SU-DHL-6 (cell line): ENCODE results near the gene SMPD3.

Experiments used
- H2AFZ ChIP-seq: fragments of 200-600 bp; sonication (generic); 2 replicates; pipeline ENCODE4 v1.6.1; 2014; ENCODE audit warnings: low read depth, mild to moderate bottlenecking, moderate library complexity, mixed read lengths, antibody characterized with exemption, low read length; ENCODE audit not compliant: severe bottlenecking
- H3F3A ChIP-seq: fragments of 200-600 bp; shearing (Covaris generic); 2 replicates; pipeline ENCODE4 v1.6.0; 2016; ENCODE audit warnings: antibody characterized with exemption, mild to moderate bottlenecking; ENCODE audit not compliant: insufficient read depth
- H3K27ac ChIP-seq: fragments of 200-600 bp; sonication (generic); 2 replicates; pipeline ENCODE4 v1.5.1; 2016; ENCODE audit warnings: low read depth, mild to moderate bottlenecking, low read length, moderate library complexity, mixed read lengths
- H3K27me3 ChIP-seq: fragments of 200-600 bp; sonication (generic), shearing (Covaris generic); 2 replicates; pipeline ENCODE4 v1.6.0; 2014; ENCODE audit warnings: mild to moderate bottlenecking, low read length
- H3K36me3 ChIP-seq: fragments of 200-600 bp; sonication (generic); 2 replicates; pipeline ENCODE4 v1.6.1; 2014; ENCODE audit warnings: mild to moderate bottlenecking, low read length, mixed read lengths
- H3K4me2 ChIP-seq: fragments of 300-600, 200-600 bp; shearing (Covaris generic), sonication (generic); 2 replicates; pipeline ENCODE4 v1.6.0; 2014; ENCODE audit warnings: low read length, low read depth, mild to moderate bottlenecking; ENCODE audit not compliant: poor library complexity, severe bottlenecking
- H3K4me3 ChIP-seq: fragments of 200-600 bp; sonication (generic); 2 replicates; pipeline ENCODE4 v1.5.1; 2014; ENCODE audit warnings: antibody characterized with exemption, low read length, mild to moderate bottlenecking, mixed read lengths; ENCODE audit not compliant: insufficient read depth, poor library complexity, severe bottlenecking
- H3K79me2 ChIP-seq: fragments of 200-600 bp; sonication (generic); 2 replicates; pipeline ENCODE4 v1.6.1; 2014; ENCODE audit warnings: mild to moderate bottlenecking, low read length, moderate library complexity; ENCODE audit not compliant: insufficient read depth
- H3K9ac ChIP-seq: fragments of 200-600 bp; sonication (generic); 2 replicates; pipeline ENCODE4 v1.7.0; 2014; ENCODE audit warnings: mild to moderate bottlenecking, low read length
- H3K9me2 ChIP-seq: fragments of 200-600 bp; sonication (generic); replicated peaks from 2 replicates; pipeline ENCODE4 v1.6.1; 2014; ENCODE audit warnings: low read length; ENCODE audit not compliant: insufficient read depth
- H3K9me3 ChIP-seq: fragments of 200-600 bp; sonication (generic); 2 replicates; pipeline ENCODE4 v1.6.1; 2014; ENCODE audit warnings: low read length, mixed read lengths; ENCODE audit not compliant: insufficient read depth
- H4K20me1 ChIP-seq: fragments of 200-600 bp; sonication (generic); 2 replicates; pipeline ENCODE4 v1.6.1; 2014; ENCODE audit warnings: low read depth, mild to moderate bottlenecking, antibody characterized with exemption, low read length, moderate library complexity, mixed read lengths
- CTCF ChIP-seq: fragments of 200-600 bp; sonication (generic); IDR thresholded peaks from one replicate; pipeline ENCODE4 v1.5.1; 2017; ENCODE audit warnings: antibody characterized with exemption, mild to moderate bottlenecking, low read length, moderate library complexity; ENCODE audit not compliant: insufficient read depth, poor library complexity, severe bottlenecking
- EZH2phosphoT487 ChIP-seq: fragments of 200-600 bp; sonication (generic), shearing (Covaris generic); conservative IDR thresholded peaks from 2 replicates; pipeline ENCODE4 v1.6.1; 2018; ENCODE audit warnings: mild to moderate bottlenecking, antibody characterized with exemption, low read length, moderate library complexity, mixed read lengths

The SMPD3 gene

DNA sequence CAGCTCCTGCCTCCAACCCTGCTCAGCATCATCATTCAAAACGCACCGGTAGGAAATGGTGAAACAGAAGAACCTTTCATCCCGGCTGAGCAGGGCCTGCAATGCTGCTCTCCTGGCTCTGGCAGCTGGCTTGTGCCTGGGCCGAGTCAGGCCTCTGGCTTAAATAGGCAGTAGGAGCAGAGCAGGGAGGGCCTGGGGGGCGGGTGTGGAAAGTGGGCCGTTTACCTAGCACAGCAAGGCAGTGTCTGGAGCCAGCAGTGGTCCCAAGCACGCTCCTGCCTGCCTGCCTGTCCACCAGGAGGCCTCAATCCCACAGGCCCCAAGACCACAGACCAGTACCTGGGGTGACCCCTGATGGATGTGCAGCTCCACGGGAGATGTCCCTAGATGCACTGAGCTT lies 59.3 kb downstream of the SMPD3 start:
- Histone ChIP-seq H3K9me2 (no peaks in the 10 kb centered on the region), H3K9me3 (no peaks in the 10 kb centered on the region), H3K9ac (no peak overlapping the region), H3K4me3 (no peak overlapping the region), H3F3A (no peaks in the 10 kb centered on the region), H2AFZ (no peak overlapping the region), H3K79me2 (no peaks in the 10 kb centered on the region), H3K36me3 (no peaks in the 10 kb centered on the region), H3K4me2 (no peak overlapping the region), H4K20me1 (no peaks in the 10 kb centered on the region), H3K27ac (no peak overlapping the region), H3K27me3 (no peaks in the 10 kb centered on the region)
- TF ChIP-seq CTCF, result no peak
- TF ChIP-seq EZH2phosphoT487, result no peak

DNA sequence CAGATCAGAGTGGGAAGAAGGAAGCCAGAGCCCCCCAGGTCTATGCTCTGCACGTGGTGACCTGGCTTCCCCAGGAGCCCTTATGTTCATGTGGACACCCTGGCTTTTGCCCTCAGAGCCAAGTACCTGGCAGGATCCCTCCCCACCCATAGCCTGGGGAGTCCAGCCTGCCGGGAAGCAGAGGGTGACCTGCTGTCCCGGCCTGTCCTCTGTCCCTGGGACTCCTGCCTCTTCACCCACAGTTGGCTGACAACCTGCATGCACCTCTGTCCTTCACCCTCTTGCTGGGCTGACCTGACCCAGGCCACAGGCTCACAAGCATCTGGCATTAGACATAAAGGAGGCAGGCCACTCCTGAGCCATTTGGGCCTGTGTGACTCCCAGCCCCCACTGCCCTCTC lies 60.2 kb downstream of the SMPD3 start:
- Histone ChIP-seq H4K20me1 (no peaks in the 10 kb centered on the region), H3K27me3 (no peaks in the 10 kb centered on the region), H2AFZ (no peak overlapping the region), H3K9me3 (no peaks in the 10 kb centered on the region), H3K27ac (no peak overlapping the region), H3K4me3 (no peak overlapping the region), H3K36me3 (no peaks in the 10 kb centered on the region), H3K9me2 (no peaks in the 10 kb centered on the region), H3K9ac (no peak overlapping the region), H3K79me2 (no peaks in the 10 kb centered on the region), H3K4me2 (no peak overlapping the region), H3F3A (no peaks in the 10 kb centered on the region)
- TF ChIP-seq CTCF (no peak), EZH2phosphoT487 (no peak)

- Histone ChIP-seq H3K9me2 (no peaks in the 10 kb centered on the region), H3K4me2 (no peak overlapping the region), H3K4me3 (no peak overlapping the region), H4K20me1 (no peaks in the 10 kb centered on the region), H3K36me3 (no peaks in the 10 kb centered on the region), H3K27me3 (no peaks in the 10 kb centered on the region), H3K79me2 (no peaks in the 10 kb centered on the region), H3K27ac (no peak overlapping the region), H2AFZ (no peak overlapping the region), H3F3A (no peaks in the 10 kb centered on the region), H3K9me3 (no peaks in the 10 kb centered on the region), H3K9ac (no peak overlapping the region)
- no peak for TF ChIP-seq EZH2phosphoT487
- TF ChIP-seq CTCF, result no peak
These were observed 61.0 kb downstream of the SMPD3 start for GRCh38 chr16:68387301-68387700.

DNA sequence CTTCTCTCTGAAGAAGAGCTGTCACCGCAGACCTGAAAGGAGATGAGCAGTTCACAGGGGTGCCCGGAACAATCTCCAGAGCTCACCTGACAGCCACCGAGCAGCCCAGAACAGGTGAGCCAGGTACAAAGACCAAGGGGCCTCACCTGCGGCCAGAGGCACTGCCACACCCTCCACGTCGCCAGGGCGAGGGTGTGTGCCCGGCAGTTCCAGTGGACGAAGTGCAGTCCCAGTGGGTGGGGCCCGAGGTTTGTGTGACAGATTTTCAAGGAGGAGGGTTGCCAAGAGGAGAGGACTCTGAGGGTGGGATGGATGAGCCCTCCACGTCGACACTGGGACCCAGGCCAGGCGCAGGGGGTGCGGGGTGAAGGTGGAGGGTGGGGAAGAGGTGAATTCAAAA lies 61.7 kb downstream of the SMPD3 start:
- Histone ChIP-seq H3K36me3 (no peaks in the 10 kb centered on the region), H3K27ac (no peak overlapping the region), H3F3A (no peaks in the 10 kb centered on the region), H3K27me3 (no peaks in the 10 kb centered on the region), H3K4me3 (no peak overlapping the region), H3K79me2 (no peaks in the 10 kb centered on the region), H3K9ac (no peak overlapping the region), H3K9me2 (no peaks in the 10 kb centered on the region), H3K4me2 (no peak overlapping the region), H4K20me1 (no peaks in the 10 kb centered on the region), H3K9me3 (no peaks in the 10 kb centered on the region), H2AFZ (no peak overlapping the region)
- no peak for TF ChIP-seq EZH2phosphoT487
- no peak for TF ChIP-seq CTCF
